Stomach (tissue), 9 donors: ENCODE data around the gene FAM13C. TPM values are rescaled to one million over a fixed set of nuclear protein-coding genes. Genes with fewer than 3 reads are reported as not detected.
"Not testable (repeated sequence)": the region's sequence is repeated elsewhere in the genome, so short reads cannot be mapped to it uniquely, and the experiment has no call there.

Experiments
- DNase-seq, 2 donors: peaks; one replicate each; pipeline versions ENCODE4 v3.0.0 to v3.0.0-alpha.2; 2013 to 2019
- H3K27ac ChIP-seq, 5 donors: fragments of 200-600 bp in 4 of 5; sonication (generic) in 4 of 5; one replicate each; pipeline ENCODE4 v1.5.1; 2013 to 2019; ENCODE audit warnings: mild to moderate bottlenecking in 1 of 5, moderate library complexity in 1 of 5
- H3K27me3 ChIP-seq, 3 donors: fragments of 200-600 bp; sonication (generic); one replicate each; pipeline ENCODE4 v1.5.1; 2017 to 2019; ENCODE audit warnings: mixed run types in 1 of 3
- H3K36me3 ChIP-seq, 4 donors: fragments of 200-600 bp; sonication (generic); 1 replicate in 3 of 4; 2 replicates in 1 of 4; pipeline ENCODE4 v1.5.1; 2016 to 2019
- H3K4me1 ChIP-seq, 4 donors: fragments of 200-600 bp; sonication (generic); one replicate each; pipeline ENCODE4 v1.5.1; 2016 to 2019
- H3K4me3 ChIP-seq, 4 donors: fragments of 200-600 bp; sonication (generic) in 3 of 4; one replicate each; pipeline ENCODE4 v1.5.1; 2016 to 2019; ENCODE audit warnings: mild to moderate bottlenecking in 1 of 4
- H3K9me3 ChIP-seq, 4 donors: fragments of 200-600 bp; sonication (generic); one replicate each; pipeline ENCODE4 v1.5.1; 2016 to 2019
- EP300 ChIP-seq: sonication (generic); formaldehyde crosslinking; IDR thresholded peaks from one replicate; pipeline ENCODE4 v1.6.1; 2017; ENCODE audit warnings: antibody characterized with exemption
- POLR2A ChIP-seq, 4 donors: fragments of 450-650 bp; IDR thresholded peaks; one replicate each; pipeline ENCODE4 v1.6.1; 2016; ENCODE audit warnings: antibody characterized with exemption in 4 of 4, control low read depth in 2 of 4, mild to moderate bottlenecking in 1 of 4, moderate library complexity in 1 of 4
- POLR2AphosphoS5 ChIP-seq, 3 donors: sonication (generic); formaldehyde crosslinking; IDR thresholded peaks; one replicate each; pipeline ENCODE4 v1.6.1; 2016; ENCODE audit warnings: antibody characterized with exemption in 3 of 3
- WGBS, 5 donors: extraction: QIAGEN DNeasy Blood & Tissue Kit in 3 of 5; methylation state at CpG; one replicate each; pipeline versions ENCODE4 v1.1.5 to v1.1.7; 2013 to 2018; 5-methylcytosine and 5-hydroxymethylcytosine counted together
- intact Hi-C: fragments of 100-400 bp; cut with DNase I; formaldehyde crosslinking; loops from one replicate; pipeline ENCODE4 v1.15.1; 2023; ENCODE audit warnings: low total_unique reads
- polyA plus RNA-seq, 3 donors: library from polyadenylated mRNA; stranded (reverse); fragments of 200-250 nt; gene quantifications; one replicate each; pipeline ENCODE4 v1.2.3, GENCODE V29; 2013
- total RNA-seq, 5 donors: library from RNA; depleted of rRNA; stranded (reverse); fragments of >200 nt; gene quantifications; one replicate each; pipeline versions ENCODE4 v1.1.0 to v1.2.3, GENCODE V29; 2014 to 2016
- TF ChIP-seq, protein P1 (sequence below), 7 experiments: fragments of 450-650 bp in 4 of 7; fragments of 200-600 bp in 3 of 7; sonication (generic) in 3 of 7; IDR thresholded peaks; one replicate each; pipeline ENCODE4 v1.5.1; 2016 to 2019; ENCODE audit warnings: antibody characterized with exemption in 7 of 7, control low read depth in 2 of 7, mild to moderate bottlenecking in 1 of 7
- donor health status: healthy with polysubstance abuse.
- donor health status: Bipolar disorder and iron deficiency.
- donor health status: healthy.

Gene FAM13C
- total and polyA plus RNA-seq, 8 donors: 0.89 to 47.3 (median 9.2) TPM

DNA sequence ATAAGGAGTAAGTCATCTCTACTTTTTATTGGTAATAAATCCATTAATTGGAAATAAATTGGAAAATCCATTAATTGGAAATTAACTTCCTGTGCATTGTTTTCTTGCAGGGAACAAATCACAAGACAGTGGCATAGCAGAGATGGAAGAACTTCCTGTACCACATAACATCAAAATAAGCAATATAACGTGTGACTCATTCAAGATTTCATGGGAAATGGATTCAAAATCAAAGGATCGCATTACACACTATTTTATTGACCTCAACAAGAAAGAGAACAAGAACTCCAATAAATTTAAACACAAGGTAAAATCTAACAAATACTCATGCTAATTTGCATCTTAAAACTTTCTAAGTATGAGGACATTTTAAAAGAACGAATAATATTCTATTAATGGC, 128.2 kb downstream of the FAM13C start:
- WGBS, 5 donors: 65 to 78% (median 75%) methylated on average over 3 of the region's 3 CpGs
- no peaks in the 10 kb centered on the region for H3K27me3 ChIP-seq
- intact Hi-C loops: no loop called here

DNA sequence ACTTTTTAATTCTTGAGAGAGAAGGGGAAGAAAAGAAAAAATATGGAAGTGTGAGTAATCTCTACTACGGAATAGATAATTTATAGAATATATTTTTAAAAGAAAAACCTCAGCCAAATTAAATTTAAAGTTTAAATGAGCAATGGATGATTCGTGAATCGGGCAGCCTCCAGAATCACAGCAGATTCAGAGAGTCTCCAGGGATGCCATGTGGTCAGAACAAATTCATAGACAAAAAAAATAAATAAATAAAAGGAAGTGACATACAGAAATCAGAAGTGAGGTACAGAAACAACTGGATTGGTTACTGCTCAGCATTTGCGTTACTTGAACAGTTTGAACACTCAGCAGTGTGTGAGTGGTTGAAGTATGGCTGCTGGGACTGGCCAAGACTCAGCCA, 132.9 kb downstream of the FAM13C start:
- Histone ChIP-seq H3K27me3 (no peaks in the 10 kb centered on the region), H3K9me3 (no peaks in the 10 kb centered on the region), H3K36me3 (no peaks in the 10 kb centered on the region), H3K27ac (no peak overlapping the region), H3K4me1 (no peaks in the 10 kb centered on the region), H3K4me3 (no peak overlapping the region)
- TF ChIP-seq EP300 (no peak), POLR2AphosphoS5 (IDR thresholded peaks at IDR 0.05) (no peak), POLR2A (IDR thresholded peaks at IDR 0.05) (no peak)
- TF ChIP-seq, protein P1, sequence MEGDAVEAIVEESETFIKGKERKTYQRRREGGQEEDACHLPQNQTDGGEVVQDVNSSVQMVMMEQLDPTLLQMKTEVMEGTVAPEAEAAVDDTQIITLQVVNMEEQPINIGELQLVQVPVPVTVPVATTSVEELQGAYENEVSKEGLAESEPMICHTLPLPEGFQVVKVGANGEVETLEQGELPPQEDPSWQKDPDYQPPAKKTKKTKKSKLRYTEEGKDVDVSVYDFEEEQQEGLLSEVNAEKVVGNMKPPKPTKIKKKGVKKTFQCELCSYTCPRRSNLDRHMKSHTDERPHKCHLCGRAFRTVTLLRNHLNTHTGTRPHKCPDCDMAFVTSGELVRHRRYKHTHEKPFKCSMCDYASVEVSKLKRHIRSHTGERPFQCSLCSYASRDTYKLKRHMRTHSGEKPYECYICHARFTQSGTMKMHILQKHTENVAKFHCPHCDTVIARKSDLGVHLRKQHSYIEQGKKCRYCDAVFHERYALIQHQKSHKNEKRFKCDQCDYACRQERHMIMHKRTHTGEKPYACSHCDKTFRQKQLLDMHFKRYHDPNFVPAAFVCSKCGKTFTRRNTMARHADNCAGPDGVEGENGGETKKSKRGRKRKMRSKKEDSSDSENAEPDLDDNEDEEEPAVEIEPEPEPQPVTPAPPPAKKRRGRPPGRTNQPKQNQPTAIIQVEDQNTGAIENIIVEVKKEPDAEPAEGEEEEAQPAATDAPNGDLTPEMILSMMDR (IDR thresholded peaks at IDR 0.05): no peak
- intact Hi-C loops: no loop called here
- WGBS, 5 donors: 94 to 97% (median 95%) methylated on average over 4 of the region's 4 CpGs
- no peak for DNase-seq

More for the DNA sequence above, 128.2 kb downstream of the FAM13C start:
- no peaks in the 10 kb centered on the region for H3K9me3 ChIP-seq
- TF ChIP-seq POLR2AphosphoS5 (IDR thresholded peaks at IDR 0.05) (no peak), EP300 (no peak), POLR2A (IDR thresholded peaks at IDR 0.05) (no peak)
- TF ChIP-seq, protein P1 (IDR thresholded peaks at IDR 0.05): no peak
- no peak overlapping the region for H3K4me3 ChIP-seq
- H3K27ac ChIP-seq: no peak overlapping the region
- H3K36me3 ChIP-seq: no peaks in the 10 kb centered on the region
- H3K4me1 ChIP-seq: no peaks in the 10 kb centered on the region
- no peak for DNase-seq

DNA sequence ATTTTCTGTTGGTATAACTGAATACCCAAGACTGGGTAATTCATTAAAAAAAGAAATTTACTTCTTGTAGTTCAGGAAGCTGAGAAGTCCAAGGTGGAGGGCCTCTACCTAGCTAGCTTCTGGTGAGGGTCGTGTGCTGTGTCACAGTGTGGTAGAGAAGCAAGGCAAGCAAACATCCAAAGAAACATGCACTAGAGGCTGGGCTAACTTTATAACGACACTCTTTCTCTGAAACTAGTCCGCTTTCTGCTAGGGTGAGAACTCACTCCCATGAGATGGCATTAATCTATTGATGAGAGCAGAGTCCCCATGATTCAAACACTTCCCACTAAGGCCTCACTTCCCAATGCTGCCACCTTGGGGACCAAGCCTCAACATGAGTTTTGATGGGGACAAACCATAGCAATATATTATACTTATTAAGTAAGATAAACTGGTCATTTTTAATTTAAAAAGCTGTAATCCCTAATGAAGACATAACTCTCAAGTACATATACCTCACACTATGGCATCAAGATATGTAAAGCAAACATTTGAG, 135.1 kb downstream of the FAM13C start:
- 81 to 96% (median 88%) methylated on average over 3 of the region's 3 CpGs for WGBS, 5 donors
- Histone ChIP-seq H3K9me3 (no peaks in the 10 kb centered on the region), H3K4me3 (no peak overlapping the region), H3K27ac (no peak overlapping the region), H3K27me3 (no peaks in the 10 kb centered on the region), H3K4me1 (no peaks in the 10 kb centered on the region), H3K36me3 (no peaks in the 10 kb centered on the region)
- intact Hi-C loops: no loop called here
- DNase-seq: no peak
- TF ChIP-seq EP300 (no peak), POLR2AphosphoS5 (IDR thresholded peaks at IDR 0.05) (no peak), POLR2A (IDR thresholded peaks at IDR 0.05) (no peak)
- TF ChIP-seq, protein P1 (IDR thresholded peaks at IDR 0.05): no peak

GRCh38 chr10:59225211-59225610, 137.1 kb downstream of the FAM13C start:
- Histone ChIP-seq H3K36me3 (no peaks in the 10 kb centered on the region), H3K4me3 (no peak overlapping the region), H3K4me1 (no peaks in the 10 kb centered on the region), H3K27ac (no peak overlapping the region), H3K9me3 (no peaks in the 10 kb centered on the region), H3K27me3 (no peaks in the 10 kb centered on the region)
- TF ChIP-seq POLR2A (IDR thresholded peaks at IDR 0.05): no peak
- TF ChIP-seq, protein P1 (IDR thresholded peaks at IDR 0.05): no peak
- no peak for TF ChIP-seq POLR2AphosphoS5 (IDR thresholded peaks at IDR 0.05)
- TF ChIP-seq EP300: no peak
- intact Hi-C loops: no loop called here
- no peak for DNase-seq

- 70 to 97% (median 94%) methylated on average over 2 of the region's 2 CpGs for WGBS, 5 donors
- H3K27me3 ChIP-seq, H3K27ac ChIP-seq, DNase-seq, H3K4me3 ChIP-seq, H3K36me3 ChIP-seq, H3K9me3 ChIP-seq, intact Hi-C loops, H3K4me1 ChIP-seq: not testable (repeated sequence)
These were observed 138.8 kb downstream of the FAM13C start for GRCh38 chr10:59223597-59223996.
